ENCODE measurements around the gene CCDC157. TPM values are rescaled to one million over a fixed set of nuclear protein-coding genes. Genes with fewer than 3 reads are reported as not detected.
A peak's percentile ranks its signal among the peaks of the same experiment; 100 is the strongest.

The CCDC157 gene
- polyA plus RNA-seq, 1 donor, result 3.1 TPM

DNA sequence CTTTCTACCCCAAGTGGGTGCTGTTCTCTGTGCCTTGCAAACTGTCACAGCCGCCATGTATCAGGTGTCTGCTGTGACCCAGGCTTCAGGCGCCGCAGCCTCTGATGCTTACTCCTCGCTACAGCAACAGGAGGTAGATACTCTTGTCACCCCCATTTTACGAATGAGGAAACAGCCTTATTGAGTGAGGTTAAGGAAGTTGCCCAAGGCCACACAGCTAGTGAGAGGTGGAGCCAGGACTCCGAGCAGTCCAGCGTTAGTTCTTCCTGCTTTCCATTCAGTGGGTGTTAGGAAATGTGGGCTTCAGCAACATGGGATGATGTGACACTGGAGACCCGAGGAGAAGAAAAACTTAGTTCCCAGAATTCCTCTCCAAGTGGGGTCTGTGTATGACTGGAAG lies 16.1 kb downstream of the CCDC157 start:
- WGBS (ENCODE audit: insufficient coverage, low lambda C conversion rate), result no CpG with 5 or more reads among the region's 8 CpGs
- H3K27me3 ChIP-seq (ENCODE audit: control insufficient read depth, insufficient read depth, low read length), result no peaks in the 10 kb centered on the region
- H3K9me3 ChIP-seq (ENCODE audit: control insufficient read depth, low read depth, low read length), result no peaks in the 10 kb centered on the region
- H3K4me3 ChIP-seq (ENCODE audit: low read length), result no peak overlapping the region
- H3K36me3 ChIP-seq (ENCODE audit: control insufficient read depth, insufficient read depth, low read length), result peaks cover 2% of the 10 kb centered on the region
- H3K27ac ChIP-seq (ENCODE audit: low read length), result no peak overlapping the region
- no peaks in the 10 kb centered on the region for H3K4me1 ChIP-seq (ENCODE audit: control insufficient read depth, insufficient read depth, low read length)
- DNase-seq, result no peak

DNA sequence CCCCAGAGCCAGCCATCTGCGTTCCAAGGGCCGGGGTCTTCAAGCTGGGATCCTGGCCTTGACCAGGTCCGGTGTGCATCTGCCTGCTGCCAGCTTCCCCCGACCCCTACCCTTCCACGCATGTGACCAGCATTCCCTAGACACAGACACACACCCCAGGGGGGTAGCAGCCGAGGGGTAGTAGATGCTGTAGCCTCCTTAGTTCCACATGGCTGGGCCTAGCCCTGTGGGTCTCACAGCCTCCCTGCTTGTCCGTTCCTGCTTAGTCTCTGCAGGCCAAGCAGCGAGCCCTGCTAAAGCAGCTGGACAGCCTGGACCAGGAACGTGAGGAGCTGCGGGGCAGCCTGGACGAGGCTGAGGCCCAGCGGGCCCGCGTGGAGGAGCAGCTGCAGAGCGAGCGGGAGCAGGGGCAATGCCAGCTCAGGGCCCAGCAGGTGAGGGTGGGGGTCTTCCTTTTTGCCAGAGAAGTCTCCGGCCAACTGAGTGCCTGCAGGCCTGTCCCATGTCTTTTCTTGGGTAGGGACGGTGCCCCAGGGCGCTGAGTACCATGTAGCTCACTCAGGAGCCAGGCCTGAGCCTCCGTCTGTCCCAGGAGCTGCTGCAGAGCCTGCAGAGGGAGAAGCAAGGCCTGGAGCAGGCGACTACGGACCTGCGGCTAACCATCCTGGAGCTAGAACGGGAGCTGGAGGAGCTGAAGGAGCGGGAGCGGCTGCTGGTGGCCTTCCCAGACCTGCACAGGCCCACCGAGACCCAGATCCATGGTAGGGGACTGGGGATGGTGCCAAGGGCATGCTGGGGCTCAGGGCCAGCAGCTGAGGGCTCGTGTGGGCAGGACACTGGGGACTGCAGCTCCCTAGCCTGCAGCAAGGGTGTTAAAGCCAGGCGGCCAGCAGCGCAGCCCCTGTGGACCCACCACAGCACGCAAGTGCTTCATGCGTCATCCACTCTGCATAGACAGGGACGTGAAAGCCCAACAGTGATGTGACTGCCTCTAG lies 16.8 kb downstream of the CCDC157 start:
- H3K27ac ChIP-seq (ENCODE audit: low read length), result no peak overlapping the region
- no peaks in the 10 kb centered on the region for H3K27me3 ChIP-seq (ENCODE audit: control insufficient read depth, insufficient read depth, low read length)
- no peaks in the 10 kb centered on the region for H3K4me1 ChIP-seq (ENCODE audit: control insufficient read depth, insufficient read depth, low read length)
- no peak overlapping the region for H3K4me3 ChIP-seq (ENCODE audit: low read length)
- no peaks in the 10 kb centered on the region for H3K9me3 ChIP-seq (ENCODE audit: control insufficient read depth, low read depth, low read length)
- H3K36me3 ChIP-seq (ENCODE audit: control insufficient read depth, insufficient read depth, low read length), result peaks cover 2% of the 10 kb centered on the region
- no CpG with 5 or more reads among the region's 33 CpGs for WGBS (ENCODE audit: insufficient coverage, low lambda C conversion rate)
- DNase-seq, result no peak

DNA sequence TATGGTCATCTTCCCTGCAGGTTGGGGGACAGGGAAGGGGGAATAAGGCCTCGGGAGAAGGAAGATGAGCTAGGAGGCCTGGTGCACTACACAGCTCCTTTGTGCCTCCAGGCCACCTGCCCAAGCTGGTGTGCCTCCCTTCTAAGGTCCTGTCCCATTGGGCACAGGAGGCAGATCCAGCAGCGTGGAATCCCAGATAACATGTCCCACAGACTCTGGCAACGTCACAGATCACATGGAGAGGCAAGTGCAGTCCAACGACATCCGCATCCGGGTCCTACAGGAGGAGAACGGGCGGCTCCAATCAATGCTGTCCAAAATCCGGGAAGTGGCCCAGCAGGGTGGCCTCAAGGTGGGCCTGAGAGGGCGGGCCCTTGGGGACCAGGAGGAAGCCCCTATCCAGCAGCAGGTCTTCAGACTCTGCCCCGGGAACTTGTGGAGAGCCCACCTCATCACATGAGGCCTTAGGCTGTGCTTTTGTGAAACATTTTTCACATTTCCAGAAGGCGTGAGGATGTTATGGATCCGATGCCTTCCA lies 18.6 kb downstream of the CCDC157 start:
- no peak overlapping the region for H3K4me3 ChIP-seq (ENCODE audit: low read length)
- no peak overlapping the region for H3K27ac ChIP-seq (ENCODE audit: low read length)
- peaks cover 8% of the 10 kb centered on the region for H3K36me3 ChIP-seq (ENCODE audit: control insufficient read depth, insufficient read depth, low read length)
- H3K4me1 ChIP-seq (ENCODE audit: control insufficient read depth, insufficient read depth, low read length), result no peaks in the 10 kb centered on the region
- no peaks in the 10 kb centered on the region for H3K9me3 ChIP-seq (ENCODE audit: control insufficient read depth, low read depth, low read length)
- H3K27me3 ChIP-seq (ENCODE audit: control insufficient read depth, insufficient read depth, low read length), result no peaks in the 10 kb centered on the region
- no CpG with 5 or more reads among the region's 13 CpGs for WGBS (ENCODE audit: insufficient coverage, low lambda C conversion rate)
- no peak for DNase-seq

- H3K4me1 ChIP-seq (ENCODE audit: control insufficient read depth, insufficient read depth, low read length), result no peaks in the 10 kb centered on the region
- no peaks in the 10 kb centered on the region for H3K9me3 ChIP-seq (ENCODE audit: control insufficient read depth, low read depth, low read length)
- no peaks in the 10 kb centered on the region for H3K27me3 ChIP-seq (ENCODE audit: control insufficient read depth, insufficient read depth, low read length)
- no peak overlapping the region for H3K27ac ChIP-seq (ENCODE audit: low read length)
- WGBS (ENCODE audit: insufficient coverage, low lambda C conversion rate), result no CpG with 5 or more reads among the region's 20 CpGs
- H3K4me3 ChIP-seq (ENCODE audit: low read length), result no peak overlapping the region
- DNase-seq, result no peak
- H3K36me3 ChIP-seq (ENCODE audit: control insufficient read depth, insufficient read depth, low read length), result peaks cover 25% of the 10 kb centered on the region
These were observed 23.2 kb downstream of the CCDC157 start for GRCh38 chr22:30380011-30380410.

DNA sequence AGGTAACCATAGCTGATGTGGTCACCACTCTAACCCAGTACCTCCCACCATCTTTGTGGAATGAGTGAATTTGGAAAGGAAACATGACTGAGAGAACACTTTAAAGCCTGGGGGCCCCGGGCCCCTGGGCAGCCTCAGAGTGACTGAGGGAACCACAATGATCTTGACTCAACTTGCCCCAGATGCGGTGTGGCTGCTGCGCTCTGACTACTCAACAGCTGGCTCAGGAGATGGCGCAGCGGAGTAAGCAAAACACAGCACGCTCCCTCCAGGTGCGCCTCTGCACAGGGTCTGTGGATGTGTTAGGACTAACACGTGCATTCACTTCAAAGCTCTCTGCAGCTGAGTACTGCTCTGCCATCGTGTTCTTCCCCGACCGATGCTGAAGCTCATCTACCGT lies 24.5 kb downstream of the CCDC157 start:
- Histone ChIP-seq H3K9me3 (ENCODE audit: control insufficient read depth, low read depth, low read length) (no peaks in the 10 kb centered on the region), H3K27me3 (ENCODE audit: control insufficient read depth, insufficient read depth, low read length) (no peaks in the 10 kb centered on the region), H3K4me1 (ENCODE audit: control insufficient read depth, insufficient read depth, low read length) (peaks cover 4% of the 10 kb centered on the region), H3K4me3 (ENCODE audit: low read length) (no peak overlapping the region), H3K36me3 (ENCODE audit: control insufficient read depth, insufficient read depth, low read length) (peaks cover 25% of the 10 kb centered on the region), H3K27ac (ENCODE audit: low read length) (no peak overlapping the region)
- DNase-seq, result no peak
- WGBS (ENCODE audit: insufficient coverage, low lambda C conversion rate), result no CpG with 5 or more reads among the region's 12 CpGs

- WGBS (ENCODE audit: insufficient coverage, low lambda C conversion rate), result no CpG with 5 or more reads among the region's 5 CpGs
- Histone ChIP-seq H3K9me3 (ENCODE audit: control insufficient read depth, low read depth, low read length) (no peaks in the 10 kb centered on the region), H3K27me3 (ENCODE audit: control insufficient read depth, insufficient read depth, low read length) (no peaks in the 10 kb centered on the region), H3K36me3 (ENCODE audit: control insufficient read depth, insufficient read depth, low read length) (peaks cover 24% of the 10 kb centered on the region), H3K4me3 (ENCODE audit: low read length) (no peak overlapping the region), H3K27ac (ENCODE audit: low read length) (no peak overlapping the region), H3K4me1 (ENCODE audit: control insufficient read depth, insufficient read depth, low read length) (peaks cover 9% of the 10 kb centered on the region)
- DNase-seq, result no peak
These were observed 25.5 kb downstream of the CCDC157 start for GRCh38 chr22:30382340-30382739.

GRCh38 chr22:30383061-30383460 lies 26.3 kb downstream of the CCDC157 start:
- no peak for DNase-seq
- peaks cover 9% of the 10 kb centered on the region for H3K4me1 ChIP-seq (ENCODE audit: control insufficient read depth, insufficient read depth, low read length)
- no CpG with 5 or more reads among the region's 3 CpGs for WGBS (ENCODE audit: insufficient coverage, low lambda C conversion rate)
- H3K27ac ChIP-seq (ENCODE audit: low read length), result no peak overlapping the region
- H3K9me3 ChIP-seq (ENCODE audit: control insufficient read depth, low read depth, low read length), result no peaks in the 10 kb centered on the region
- peaks cover 24% of the 10 kb centered on the region for H3K36me3 ChIP-seq (ENCODE audit: control insufficient read depth, insufficient read depth, low read length)
- no peaks in the 10 kb centered on the region for H3K27me3 ChIP-seq (ENCODE audit: control insufficient read depth, insufficient read depth, low read length)
- no peak overlapping the region for H3K4me3 ChIP-seq (ENCODE audit: low read length)

DNA sequence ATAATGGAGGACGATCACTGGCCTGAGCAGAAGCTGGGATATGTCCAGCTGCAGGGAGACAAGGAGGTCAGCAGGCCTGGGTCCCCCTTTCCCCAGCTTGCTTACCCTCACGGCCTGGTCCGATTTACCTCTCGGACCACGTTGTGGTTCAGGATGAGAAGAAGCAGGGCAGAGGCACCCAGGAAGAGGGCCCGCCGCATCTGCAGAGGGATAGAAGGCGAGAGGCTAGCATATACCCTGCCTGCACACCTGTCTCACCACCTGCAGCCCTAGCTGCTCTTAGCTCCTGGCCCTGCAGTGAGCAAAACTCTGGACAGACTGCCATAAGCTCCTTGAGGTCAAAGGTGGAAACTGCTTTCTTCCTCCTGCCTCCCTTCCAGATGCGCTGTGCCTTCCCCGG lies 29.1 kb downstream of the CCDC157 start:
- Histone ChIP-seq H3K36me3 (ENCODE audit: control insufficient read depth, insufficient read depth, low read length) (peaks cover 18% of the 10 kb centered on the region), H3K4me1 (ENCODE audit: control insufficient read depth, insufficient read depth, low read length) (peaks cover 9% of the 10 kb centered on the region), H3K4me3 (ENCODE audit: low read length) (no peak overlapping the region), H3K27me3 (ENCODE audit: control insufficient read depth, insufficient read depth, low read length) (no peaks in the 10 kb centered on the region), H3K9me3 (ENCODE audit: control insufficient read depth, low read depth, low read length) (no peaks in the 10 kb centered on the region), H3K27ac (ENCODE audit: low read length) (no peak overlapping the region)
- no peak for DNase-seq
- no CpG with 5 or more reads among the region's 10 CpGs for WGBS (ENCODE audit: insufficient coverage, low lambda C conversion rate)

- H3K9me3 ChIP-seq (ENCODE audit: control insufficient read depth, low read depth, low read length), result no peaks in the 10 kb centered on the region
- peak overlapping the region; percentile 45 for H3K4me3 ChIP-seq (ENCODE audit: low read length)
- H3K36me3 ChIP-seq (ENCODE audit: control insufficient read depth, insufficient read depth, low read length), result peaks cover 14% of the 10 kb centered on the region
- H3K4me1 ChIP-seq (ENCODE audit: control insufficient read depth, insufficient read depth, low read length), result peaks cover 9% of the 10 kb centered on the region
- no peak overlapping the region for H3K27ac ChIP-seq (ENCODE audit: low read length)
- WGBS (ENCODE audit: insufficient coverage, low lambda C conversion rate), result no CpG with 5 or more reads among the region's 10 CpGs
- no peak for DNase-seq
- no peaks in the 10 kb centered on the region for H3K27me3 ChIP-seq (ENCODE audit: control insufficient read depth, insufficient read depth, low read length)
These were observed 29.8 kb downstream of the CCDC157 start for GRCh38 chr22:30386608-30386959.

- Histone ChIP-seq H3K9me3 (ENCODE audit: control insufficient read depth, low read depth, low read length) (no peaks in the 10 kb centered on the region), H3K27me3 (ENCODE audit: control insufficient read depth, insufficient read depth, low read length) (no peaks in the 10 kb centered on the region), H3K4me3 (ENCODE audit: low read length) (peak within 1 kb of the TSS; percentile 45), H3K27ac (ENCODE audit: low read length) (no peak within 1 kb of the TSS), H3K4me1 (ENCODE audit: control insufficient read depth, insufficient read depth, low read length) (peaks cover 9% of the 10 kb centered on the region), H3K36me3 (ENCODE audit: control insufficient read depth, insufficient read depth, low read length) (peaks cover 14% of the 10 kb centered on the region)
- peak; percentile 77 to 80 for DNase-seq
- WGBS (ENCODE audit: insufficient coverage, low lambda C conversion rate), result no CpG with 5 or more reads among the region's 95 CpGs
These were observed 30.4 kb downstream of the CCDC157 start, which contains the start of gene RNF215 for GRCh38 chr22:30386960-30387827. Gene RNF215 (minus strand): TSS chr22:30387411. CDS start chr22:30387313, 98 bp downstream.

Measured in large intestine (tissue), 3 donors.